Measurements from ENCODE around the gene IZUMO4.

DNA sequence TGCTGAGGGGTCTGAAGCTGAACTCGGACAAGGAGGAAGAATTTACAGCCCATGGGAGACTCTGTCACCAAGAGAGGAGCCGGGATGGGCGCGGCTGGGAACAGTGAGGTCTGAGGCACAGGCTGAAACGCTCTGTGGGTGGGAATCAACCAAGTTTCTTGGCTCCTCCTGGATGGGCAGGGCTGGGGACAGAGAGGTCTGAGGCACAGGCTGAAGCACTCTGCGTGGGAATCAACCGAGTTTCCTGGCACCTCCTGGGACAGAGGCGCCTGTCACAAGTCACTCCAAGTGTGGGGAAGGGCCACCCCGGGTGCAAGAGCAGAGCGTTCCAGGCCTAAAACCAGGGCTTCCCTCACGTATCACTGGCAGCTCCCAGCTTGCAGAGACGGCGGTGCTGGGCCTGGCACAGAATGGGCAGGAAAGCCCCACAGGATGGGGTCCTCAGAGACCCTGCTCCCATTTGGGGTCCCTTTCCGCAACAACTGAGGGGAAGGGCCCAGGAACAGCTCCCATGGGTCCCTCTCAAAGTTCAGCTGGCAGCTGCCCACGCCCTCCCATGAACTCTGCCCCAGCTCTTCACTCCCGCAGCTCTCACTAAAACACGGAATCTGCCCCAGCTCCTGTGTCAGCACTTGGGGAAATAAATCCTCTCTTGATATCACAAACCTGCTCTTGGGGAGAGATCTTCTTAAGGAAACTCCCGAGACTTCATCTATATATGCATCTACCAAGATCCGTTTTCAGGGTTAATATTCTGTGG lies 36.2 kb downstream of the IZUMO4 start:
- TF ChIP-seq YY1 (IDR thresholded peaks at IDR 0.05; ENCODE audit: insufficient read depth, insufficient read length) (no peak), SUZ12 (IDR thresholded peaks at IDR 0.05; ENCODE audit: extremely low read depth, insufficient read depth, insufficient read length) (no peak)
